HL-60 (cell line): ENCODE measurements around the gene RPS27L.

ENCODE experiments used
- DNase-seq, 2 experiments: peaks; one replicate each; pipeline ENCODE4 v3.0.0-alpha.2; 2010 to 2020; ENCODE audit warnings: low read depth in 1 of 2, low spot score in 1 of 2
- H3K27ac ChIP-seq: fragments of 250-450 bp; sonication (Bioruptor Pico); replicated peaks from 2 replicates; pipeline ENCODE4 v1.5.1; 2020; ENCODE audit warnings: mild to moderate bottlenecking, moderate library complexity
- H3K27me3 ChIP-seq: fragments of 250-450 bp; sonication (Bioruptor Pico); 2 replicates; pipeline ENCODE4 v1.5.1; 2021; ENCODE audit warnings: mild to moderate bottlenecking, moderate library complexity; ENCODE audit not compliant: insufficient read depth, poor library complexity, severe bottlenecking
- H3K4me3 ChIP-seq: replicated peaks from 2 replicates; pipeline ENCODE4 v1.5.1; 2011; ENCODE audit warnings: mild to moderate bottlenecking, control low read depth, low read length; ENCODE audit not compliant: insufficient read depth
- CTCF ChIP-seq: IDR thresholded peaks from one replicate; pipeline ENCODE4 v1.5.1; 2011; ENCODE audit warnings: low read length, control low read depth, inconsistent platforms; ENCODE audit not compliant: insufficient read depth
- GABPA ChIP-seq: IDR thresholded peaks from 2 replicates; pipeline ENCODE4 v1.6.1; 2012; ENCODE audit warnings: low read depth
- POLR2AphosphoS5 ChIP-seq: IDR thresholded peaks from 2 replicates; pipeline ENCODE4 v1.6.1; 2012; ENCODE audit warnings: low read depth
- SPI1 ChIP-seq: IDR thresholded peaks from 2 replicates; pipeline ENCODE4 v1.6.1; 2012; ENCODE audit warnings: low read depth, mild to moderate bottlenecking, borderline replicate concordance
- long read RNA-seq: library from polyadenylated mRNA; unstranded; transcript quantifications from one replicate; pipeline ENCODE4 v2.0.0, GENCODE V29; 2020
- TF ChIP-seq, protein P1 (sequence below): IDR thresholded peaks from 2 replicates; pipeline ENCODE4 v1.6.1; 2012; ENCODE audit warnings: low read depth; ENCODE audit not compliant: insufficient replicate concordance

Gene RPS27L
- long read RNA-seq, full-length matches to known transcripts = 7 of 8 reads
- long read RNA-seq, partial matches to known transcripts = 0 of 8 reads
- long read RNA-seq, other reads (novel, unspliced or antisense) = 1 of 8 reads

GRCh38 chr15:63157118-63157843 lies at the start of gene RPS27L:
RPS27L (minus strand) TSS chr15:63157477; CDS start chr15:63157405, 72 bp downstream.
- peak within 1 kb of the TSS; percentile 84 for H3K4me3 ChIP-seq
- H3K27ac ChIP-seq = peak within 1 kb of the TSS; percentile 80
- DNase-seq = peak; percentile 87 to 95
- H3K27me3 ChIP-seq = no peaks in the 10 kb centered on the region
- TF ChIP-seq GABPA = 0 out of 2 replicates have a peak, but pooled peaks have one; percentile 43
- TF ChIP-seq CTCF = no peak
- peak; percentile 92 for TF ChIP-seq POLR2AphosphoS5
- no peak for TF ChIP-seq SPI1
- TF ChIP-seq, protein P1, sequence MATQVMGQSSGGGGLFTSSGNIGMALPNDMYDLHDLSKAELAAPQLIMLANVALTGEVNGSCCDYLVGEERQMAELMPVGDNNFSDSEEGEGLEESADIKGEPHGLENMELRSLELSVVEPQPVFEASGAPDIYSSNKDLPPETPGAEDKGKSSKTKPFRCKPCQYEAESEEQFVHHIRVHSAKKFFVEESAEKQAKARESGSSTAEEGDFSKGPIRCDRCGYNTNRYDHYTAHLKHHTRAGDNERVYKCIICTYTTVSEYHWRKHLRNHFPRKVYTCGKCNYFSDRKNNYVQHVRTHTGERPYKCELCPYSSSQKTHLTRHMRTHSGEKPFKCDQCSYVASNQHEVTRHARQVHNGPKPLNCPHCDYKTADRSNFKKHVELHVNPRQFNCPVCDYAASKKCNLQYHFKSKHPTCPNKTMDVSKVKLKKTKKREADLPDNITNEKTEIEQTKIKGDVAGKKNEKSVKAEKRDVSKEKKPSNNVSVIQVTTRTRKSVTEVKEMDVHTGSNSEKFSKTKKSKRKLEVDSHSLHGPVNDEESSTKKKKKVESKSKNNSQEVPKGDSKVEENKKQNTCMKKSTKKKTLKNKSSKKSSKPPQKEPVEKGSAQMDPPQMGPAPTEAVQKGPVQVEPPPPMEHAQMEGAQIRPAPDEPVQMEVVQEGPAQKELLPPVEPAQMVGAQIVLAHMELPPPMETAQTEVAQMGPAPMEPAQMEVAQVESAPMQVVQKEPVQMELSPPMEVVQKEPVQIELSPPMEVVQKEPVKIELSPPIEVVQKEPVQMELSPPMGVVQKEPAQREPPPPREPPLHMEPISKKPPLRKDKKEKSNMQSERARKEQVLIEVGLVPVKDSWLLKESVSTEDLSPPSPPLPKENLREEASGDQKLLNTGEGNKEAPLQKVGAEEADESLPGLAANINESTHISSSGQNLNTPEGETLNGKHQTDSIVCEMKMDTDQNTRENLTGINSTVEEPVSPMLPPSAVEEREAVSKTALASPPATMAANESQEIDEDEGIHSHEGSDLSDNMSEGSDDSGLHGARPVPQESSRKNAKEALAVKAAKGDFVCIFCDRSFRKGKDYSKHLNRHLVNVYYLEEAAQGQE = peak; percentile 64

GRCh38 chr15:63206079-63206478 lies 48.8 kb upstream of the RPS27L start:
- Histone ChIP-seq H3K4me3 (no peak overlapping the region), H3K27me3 (no peaks in the 10 kb centered on the region), H3K27ac (no peak overlapping the region)
- DNase-seq = no peak
- TF ChIP-seq, protein P1 = no peak
- TF ChIP-seq SPI1 (no peak), POLR2AphosphoS5 (no peak), GABPA (no peak), CTCF (no peak)

GRCh38 chr15:63203451-63204090 lies 46.3 kb upstream of the RPS27L start:
- peak; percentile 69 to 79 for DNase-seq
- no peak overlapping the region for H3K4me3 ChIP-seq
- H3K27ac ChIP-seq = no peak overlapping the region
- no peak for TF ChIP-seq SPI1
- no peak for TF ChIP-seq CTCF
- no peak for TF ChIP-seq GABPA
- H3K27me3 ChIP-seq = no peaks in the 10 kb centered on the region
